Measurements from ENCODE around the gene MOXD1.
"Not testable (repeated sequence)": the region's sequence is repeated elsewhere in the genome, so short reads cannot be mapped to it uniquely, and the experiment has no call there.

The MOXD1 gene

DNA sequence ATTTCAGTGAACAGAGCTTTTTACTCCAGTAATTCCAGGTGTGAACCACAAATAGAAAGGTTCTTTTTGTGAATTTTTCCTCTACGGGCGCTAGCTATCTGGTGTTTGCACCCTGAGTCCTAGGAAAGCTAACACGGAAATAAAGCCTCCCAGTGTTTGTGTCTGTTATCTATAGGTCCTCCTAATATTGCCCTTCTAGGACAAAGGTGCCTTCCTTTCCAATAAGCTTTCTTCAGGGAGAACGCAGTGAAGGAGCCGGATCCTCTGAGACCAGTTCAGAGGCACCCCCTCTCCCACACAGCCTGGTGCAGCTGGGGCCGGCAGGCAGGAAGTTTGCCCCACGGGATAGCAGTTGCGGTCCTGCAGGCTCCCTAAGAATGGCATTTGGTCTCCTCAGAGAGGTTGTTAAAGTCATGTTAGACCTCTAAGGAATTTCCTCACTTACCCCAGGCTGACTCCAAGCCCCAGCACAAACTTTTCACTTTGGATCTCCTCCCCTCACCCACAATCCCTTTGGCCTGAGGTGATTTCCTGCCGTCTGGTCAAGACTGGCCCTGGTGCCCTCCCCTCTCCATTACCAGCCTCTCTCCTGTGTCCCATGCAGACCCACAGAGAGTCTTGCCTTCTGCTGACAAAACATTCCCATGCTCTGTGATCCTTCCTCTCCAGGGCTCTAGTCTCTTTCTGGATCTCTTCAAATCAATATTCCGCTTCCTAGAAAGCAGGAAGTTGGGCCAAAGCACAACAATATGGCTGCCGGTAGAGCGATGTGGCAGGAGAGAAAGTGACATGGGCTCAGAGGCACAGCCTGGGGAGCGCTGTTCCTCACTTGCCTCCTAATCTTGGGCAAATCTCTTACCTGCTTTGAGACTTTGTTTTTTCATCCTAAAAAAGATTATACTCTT lies 126.0 kb downstream of the MOXD1 start:
- no peak for DNase-seq

DNA sequence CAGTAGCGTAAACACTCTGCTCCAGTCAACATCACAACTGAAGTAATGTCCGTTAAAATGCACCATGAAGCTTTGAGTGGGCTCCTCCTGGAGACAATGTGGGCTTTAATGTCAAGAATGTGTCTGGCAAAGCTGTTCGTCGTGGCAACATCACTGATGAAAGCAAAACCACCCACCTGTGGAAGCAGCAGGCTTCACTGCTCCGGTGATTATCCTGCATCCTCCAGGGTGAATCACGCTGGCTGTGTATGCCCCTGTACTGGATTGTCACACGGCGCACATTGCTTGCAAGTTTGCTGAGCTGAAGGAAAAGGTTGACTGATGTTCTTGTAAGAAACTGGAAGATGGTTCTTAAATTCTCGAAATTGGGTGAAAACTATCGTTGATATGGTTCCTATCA lies 128.5 kb downstream of the MOXD1 start:
- DNase-seq = no peak

DNA sequence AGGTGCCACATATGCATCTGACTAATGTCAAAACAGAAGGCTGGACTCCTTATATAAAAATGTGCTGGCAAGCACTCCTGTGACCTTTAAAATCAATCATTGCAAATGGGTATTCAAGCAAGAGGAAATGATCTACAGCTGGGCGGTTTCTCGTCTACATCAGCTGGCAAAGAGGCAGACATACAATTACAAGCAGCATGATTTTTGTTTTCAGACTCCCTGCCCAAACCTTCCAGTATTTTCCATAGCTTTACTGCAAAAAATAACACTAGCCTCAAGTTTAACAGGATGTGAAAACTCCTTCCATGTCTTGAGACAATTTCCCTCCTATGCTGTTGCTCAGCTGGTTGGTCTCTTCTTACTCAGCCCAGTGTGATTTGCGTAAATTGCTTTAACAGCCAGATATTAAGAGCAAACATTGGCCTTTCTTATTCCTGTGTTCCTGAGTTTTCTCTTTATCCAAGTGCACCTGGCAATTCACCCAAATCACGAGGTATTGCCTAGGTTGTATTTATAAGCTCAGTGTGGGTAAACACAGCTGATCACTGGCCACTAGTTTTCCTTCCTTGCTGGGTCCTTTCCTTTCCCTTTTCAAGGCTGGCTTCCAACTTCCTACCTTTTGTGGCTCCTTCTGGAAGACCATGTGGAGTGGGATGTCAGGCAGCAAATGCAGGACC lies 130.4 kb downstream of the MOXD1 start:
- no peak for DNase-seq

DNA sequence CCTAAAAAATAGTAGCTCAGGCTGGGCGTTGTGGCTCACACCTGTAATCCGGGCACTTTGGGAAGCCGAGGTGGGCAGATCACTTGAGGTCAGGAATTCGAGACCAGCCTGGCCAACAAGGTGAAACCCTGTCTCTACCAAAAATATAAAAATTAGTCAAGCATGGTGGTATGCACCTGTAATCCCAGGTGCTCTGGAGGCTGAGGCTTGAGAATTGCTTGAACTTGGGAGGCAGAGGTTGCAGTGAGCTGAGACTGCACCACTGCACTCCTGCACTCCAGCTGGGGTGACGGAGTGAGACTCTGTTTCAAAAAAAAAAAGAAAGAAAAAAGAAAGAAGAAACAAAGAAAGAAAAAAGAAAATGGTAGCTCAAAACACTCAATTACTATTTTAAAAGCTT lies 132.6 kb downstream of the MOXD1 start:
- not testable (repeated sequence) for DNase-seq

DNA sequence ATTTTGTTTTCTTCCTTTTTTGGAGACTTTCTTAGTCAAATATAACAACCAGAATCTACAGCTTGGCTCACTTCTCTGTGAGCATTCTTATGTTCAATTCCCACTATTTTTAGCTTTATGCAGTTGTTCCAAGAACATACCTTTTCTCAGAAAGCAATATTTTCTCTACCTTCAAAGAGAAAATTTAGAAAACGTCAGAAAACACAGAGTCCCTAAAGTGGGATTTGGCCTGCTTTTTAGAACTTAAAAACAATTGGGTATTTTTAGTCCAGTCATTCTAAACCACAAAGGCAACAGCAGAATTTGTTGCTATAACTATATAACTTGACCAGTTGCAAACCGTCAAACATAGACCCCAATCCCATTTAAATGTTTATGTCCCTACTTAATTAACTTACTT lies 133.1 kb downstream of the MOXD1 start:
- no peak for DNase-seq

DNA sequence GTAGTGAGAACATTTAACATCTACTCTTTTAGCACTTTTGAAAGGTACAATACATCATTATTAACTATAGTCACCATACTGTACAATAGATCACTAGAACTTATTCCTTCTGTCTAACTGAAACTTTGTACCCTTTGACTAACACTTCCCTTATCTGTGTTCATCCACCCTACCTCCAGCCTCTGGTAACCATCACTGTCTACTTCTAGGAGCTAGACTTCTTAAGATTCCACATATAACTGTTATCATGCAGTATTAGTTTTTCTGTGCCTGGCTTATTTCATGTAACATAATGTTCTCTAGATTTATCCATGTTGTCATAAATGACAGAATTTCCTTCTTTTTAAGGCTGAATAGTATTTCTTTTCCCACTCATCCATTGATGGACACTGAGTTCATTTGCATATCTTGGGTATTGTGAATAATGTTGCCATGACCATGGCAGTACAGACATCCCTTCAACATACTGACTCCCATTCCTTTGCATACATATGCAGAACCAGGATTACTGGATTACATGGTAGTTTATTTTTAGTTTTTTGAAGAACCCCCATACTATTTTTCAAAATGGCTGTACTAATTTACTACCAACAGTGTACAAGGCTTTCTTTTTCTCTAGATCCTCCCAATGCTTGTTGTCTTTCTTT lies 135.7 kb downstream of the MOXD1 start:
- DNase-seq = no peak

DNA sequence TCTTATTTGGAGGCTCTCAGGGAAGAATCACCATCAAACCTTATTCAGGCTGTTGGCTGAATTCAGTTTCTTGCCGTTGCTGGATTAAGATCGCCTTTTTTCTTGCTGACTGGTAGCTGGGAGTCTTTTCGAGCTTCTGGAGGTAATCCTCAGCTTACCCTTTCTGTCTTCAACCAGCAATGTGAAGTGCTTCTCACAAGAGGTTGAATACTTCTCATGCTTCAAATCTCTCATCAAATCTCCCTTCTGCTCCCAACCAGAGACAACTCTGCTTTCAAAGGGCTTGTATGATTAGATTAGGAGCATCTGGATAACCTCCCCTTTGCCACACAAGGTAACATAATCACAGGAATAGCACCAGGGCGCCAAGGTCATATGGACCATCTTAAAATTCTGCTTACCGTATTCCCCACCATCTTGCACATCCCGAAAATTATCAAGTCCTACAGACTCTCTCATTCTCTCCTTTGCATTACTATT lies 137.2 kb downstream of the MOXD1 start:
- DNase-seq = no peak

DNA sequence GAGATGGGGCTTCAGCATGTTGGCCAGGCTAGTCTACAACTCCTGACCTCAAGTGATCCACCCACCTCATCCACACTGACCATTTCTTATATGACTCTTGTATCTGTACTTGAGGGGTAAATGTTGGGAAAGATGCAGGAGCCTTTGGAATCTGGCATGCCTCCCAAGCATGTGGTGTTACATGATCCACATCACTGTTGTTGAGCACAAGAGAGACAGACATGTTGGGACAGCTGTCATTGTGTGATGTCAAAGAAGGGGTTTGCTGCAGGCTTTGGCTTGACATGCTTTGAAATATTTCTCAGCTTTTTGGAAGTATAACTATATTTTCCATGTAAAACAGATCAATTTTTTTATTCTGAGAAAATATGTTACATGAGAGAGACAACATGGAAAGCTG lies 139.9 kb downstream of the MOXD1 start:
- no peak for DNase-seq

DNA sequence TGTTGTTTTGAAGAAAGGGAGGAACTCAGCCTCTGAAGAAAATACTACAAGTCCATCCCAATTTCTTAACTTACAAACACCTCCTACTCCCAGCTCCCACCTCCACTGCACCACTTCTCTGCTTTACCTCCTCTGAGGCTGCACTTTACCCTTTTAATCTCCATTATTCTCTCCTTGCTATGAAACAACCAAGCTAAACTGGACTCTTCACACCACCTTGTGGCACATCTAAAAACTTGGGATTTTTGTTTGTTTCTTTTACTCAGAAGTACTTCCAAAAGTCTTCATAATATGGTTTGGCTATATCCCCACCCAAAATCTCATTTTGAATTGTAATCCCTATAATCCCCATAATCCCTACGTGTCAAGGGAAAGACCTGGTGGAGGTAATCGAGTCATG lies 142.2 kb downstream of the MOXD1 start:
- DNase-seq = no peak

DNA sequence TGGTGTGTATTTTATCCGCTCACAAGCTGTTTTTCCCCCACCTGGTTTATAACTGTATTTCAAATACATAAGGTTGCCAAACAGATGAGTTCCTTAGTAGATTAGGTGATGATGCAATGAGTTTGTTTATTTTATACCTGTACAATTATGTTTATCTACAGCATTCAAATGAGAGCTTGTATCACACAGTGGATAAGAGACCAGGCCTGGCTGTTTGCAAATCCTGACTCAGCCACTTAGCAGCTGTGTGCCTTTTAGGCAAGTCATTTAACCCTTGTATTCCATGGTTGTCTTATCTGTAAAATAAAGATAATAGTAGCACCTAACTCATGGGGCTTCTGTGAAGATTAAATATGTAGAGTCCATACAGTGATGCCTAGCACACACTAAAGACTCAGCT lies 143.7 kb downstream of the MOXD1 start:
- no peak for DNase-seq

DNA sequence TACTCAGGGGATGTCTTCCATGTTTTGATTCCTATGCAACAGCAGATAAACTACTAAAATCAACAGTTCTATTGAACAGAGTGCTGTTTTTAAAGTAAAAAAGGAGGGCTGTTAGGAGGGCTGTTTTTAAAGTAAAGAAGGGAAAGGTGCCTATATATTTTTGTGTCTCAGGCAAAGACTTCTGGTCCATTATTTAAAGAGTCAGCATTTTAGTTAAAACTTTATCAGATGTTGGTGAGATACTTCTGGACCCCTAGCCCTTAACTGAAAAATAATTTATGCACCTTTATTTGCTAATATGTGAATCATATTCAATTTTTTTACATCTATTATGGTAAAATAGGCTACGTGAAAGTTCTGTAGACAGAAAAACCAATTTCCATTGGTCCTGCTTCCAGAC lies 144.8 kb downstream of the MOXD1 start:
- DNase-seq = no peak

DNA sequence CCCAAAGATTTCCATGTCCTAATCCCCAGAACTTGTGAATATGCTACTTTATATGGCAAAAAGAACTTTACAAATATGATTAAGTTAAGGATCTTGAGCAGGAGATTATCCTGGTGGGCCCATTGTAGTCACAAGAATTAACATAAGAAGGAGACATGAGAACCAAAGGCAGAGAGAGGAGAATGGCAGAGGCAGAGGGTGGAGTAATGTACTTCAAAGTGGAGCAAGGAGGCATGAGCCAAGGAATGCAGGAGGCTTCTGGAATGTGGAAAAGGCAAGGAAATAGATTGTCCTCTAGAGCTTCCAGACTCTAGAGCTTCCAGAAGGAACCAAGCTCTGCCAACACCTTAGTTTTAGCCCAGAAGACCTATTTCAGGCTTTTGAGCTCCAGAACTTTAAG lies 147.4 kb downstream of the MOXD1 start:
- DNase-seq = no peak

DNA sequence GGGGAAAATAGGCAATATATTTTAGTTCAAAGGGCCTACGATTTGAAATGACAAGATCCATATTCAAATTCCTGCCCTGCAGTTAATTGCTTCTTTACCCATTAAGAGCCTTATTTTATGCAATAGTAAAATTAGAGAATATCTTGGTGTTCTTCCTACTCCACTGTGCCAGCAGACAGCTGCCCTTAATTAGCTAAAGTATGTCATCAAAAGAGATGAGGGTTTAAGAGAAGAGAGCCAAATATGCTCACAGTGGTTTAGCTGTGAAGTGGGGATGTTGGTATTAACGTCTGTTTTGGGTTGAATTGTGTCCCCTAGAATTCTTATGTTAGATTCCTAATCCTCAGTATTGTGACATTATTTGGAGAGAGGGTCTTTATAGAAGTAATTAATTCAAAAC lies 148.1 kb downstream of the MOXD1 start:
- no peak for DNase-seq

DNA sequence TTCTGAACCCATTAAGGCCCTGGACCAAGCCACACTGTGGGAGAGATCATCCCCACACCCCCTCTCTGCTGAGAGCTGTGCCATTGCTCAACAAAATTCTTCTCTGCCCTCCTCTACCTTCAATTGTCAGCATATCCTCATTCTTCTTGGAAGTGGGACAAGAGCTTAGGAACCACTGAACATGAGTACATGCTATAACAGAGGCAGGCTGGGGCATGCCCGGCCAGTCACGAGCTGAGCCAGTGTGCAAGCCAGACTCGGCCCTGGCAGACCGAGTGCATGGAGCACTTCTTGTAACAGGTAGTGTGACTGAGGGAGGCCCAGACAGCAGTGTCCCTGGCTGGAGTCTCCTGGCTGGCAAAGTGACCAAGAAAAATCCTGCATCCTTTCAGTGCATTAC lies 149.2 kb downstream of the MOXD1 start:
- DNase-seq = no peak

DNA sequence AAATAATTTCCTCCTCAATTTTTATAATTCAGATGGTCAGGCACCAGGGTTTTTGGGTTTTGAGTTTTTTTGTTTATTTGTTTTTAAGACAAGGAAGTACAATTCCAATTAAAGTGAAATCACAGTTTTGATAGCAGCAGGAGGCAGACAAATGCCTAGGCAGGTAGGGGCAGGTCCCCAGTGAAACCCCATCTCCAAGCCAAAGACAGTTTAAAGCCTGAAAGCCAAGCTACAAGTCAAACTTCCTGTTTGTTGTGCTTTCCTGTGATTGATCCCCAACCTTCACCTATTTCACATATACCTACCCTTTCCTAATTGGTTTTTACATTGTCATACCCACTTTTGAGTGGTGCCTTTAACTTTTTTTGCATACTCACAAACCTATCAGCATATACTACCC lies 149.6 kb downstream of the MOXD1 start:
- no peak for DNase-seq

DNA sequence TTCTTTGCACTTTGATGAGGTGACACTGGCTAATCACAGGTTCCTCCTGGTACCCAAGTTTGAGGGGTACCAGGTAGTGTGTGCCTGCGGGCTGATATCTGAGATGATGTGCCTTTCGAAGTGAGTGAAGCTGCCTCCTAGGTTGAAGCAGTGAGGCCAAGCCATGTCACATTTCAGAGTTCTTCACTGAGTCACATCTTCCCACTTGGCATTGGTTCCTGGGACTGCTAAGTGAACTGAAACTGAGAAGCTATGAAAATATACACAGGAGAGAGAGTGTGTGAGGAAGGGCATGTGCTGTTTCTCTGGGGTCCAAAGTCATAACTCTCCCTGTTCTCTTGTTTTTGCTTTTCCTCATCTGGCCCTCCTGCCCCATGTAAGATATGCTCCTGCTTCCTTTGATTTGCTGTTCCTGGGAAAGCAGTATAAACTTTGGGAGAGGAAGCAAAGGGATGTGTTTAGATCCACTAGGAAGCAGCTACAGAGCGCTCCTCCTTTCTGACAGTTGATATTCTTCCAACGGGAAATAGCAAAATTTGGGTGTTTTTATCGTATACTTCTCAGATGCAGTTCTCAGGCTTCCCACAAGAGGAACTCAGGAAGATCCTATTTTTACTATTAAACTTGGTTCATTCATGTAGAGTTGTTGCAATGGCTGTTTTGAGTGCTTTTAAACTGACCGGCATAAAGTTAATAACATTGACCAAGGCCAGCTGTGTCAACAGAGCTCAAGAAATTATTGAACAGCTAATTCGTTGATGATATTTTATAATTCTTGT lies 153.7 kb downstream of the MOXD1 start:
- no peak for DNase-seq

DNA sequence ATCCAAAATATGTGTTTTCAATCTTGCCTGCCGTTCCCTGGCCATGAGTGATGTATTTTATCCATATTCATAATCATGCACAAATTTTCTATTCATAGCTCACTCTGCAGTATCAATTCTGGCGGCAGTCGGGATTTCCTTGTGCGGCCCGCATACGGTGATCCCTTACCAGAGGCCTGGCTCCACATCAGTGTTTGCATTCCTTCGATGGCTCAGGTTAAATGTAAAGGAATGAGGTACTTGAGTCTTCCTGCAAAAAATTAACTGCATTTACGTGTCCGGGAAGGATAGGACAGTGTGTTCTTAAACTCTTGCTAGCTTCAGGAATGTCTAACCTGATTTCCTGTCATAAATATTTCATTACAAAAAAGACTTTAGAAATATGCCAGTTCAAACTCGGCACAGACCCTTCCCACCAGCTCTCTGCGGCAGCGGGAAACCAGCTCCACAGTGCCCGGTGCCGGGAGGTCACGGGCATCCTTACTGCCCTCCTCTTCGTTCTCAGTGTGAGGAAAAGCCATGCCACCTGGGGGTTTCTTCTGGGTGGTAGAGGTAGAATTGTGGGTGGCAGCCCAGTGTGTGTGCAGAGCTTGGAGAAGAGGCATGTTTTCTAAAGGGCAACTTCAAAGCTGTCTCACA lies 154.5 kb downstream of the MOXD1 start:
- no peak for DNase-seq

DNA sequence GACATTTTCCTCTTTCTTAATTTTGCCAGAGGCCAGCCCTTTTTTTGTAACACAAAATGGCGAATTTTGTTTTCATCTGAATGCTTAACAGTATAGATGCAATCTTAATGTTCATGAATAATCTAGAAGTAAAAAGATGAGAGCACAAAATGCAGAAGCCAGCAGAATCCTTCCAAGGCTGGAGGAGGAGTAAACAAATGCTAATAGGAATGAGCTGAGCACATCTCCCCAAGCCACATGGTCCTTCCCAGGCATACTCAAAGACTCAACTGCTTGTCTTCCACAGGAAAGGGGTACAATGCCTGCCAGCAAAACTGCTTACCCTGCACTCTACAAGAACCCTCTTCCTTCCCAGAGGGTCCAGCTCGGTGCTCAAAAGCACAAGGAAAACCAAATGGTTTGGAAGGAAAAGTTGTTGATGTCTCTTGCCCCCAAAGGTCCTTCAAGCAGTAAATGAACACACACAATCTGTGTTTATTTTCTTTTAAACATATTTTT lies 155.1 kb downstream of the MOXD1 start:
- no peak for DNase-seq

Measured in activated naive CD4-positive, alpha-beta T cell treated with anti-CD3 and anti-CD28 coated beads, Interleukin-2, amount 50 U/mL, for 16 hours (primary cell).